HepG2 (cell line): ENCODE data around the gene MAIP1. TPM values are rescaled to one million over a fixed set of nuclear protein-coding genes. Genes with fewer than 3 reads are reported as not detected.

Source experiments
- KLF16 ChIP-seq, 2 experiments: sonication (generic) in 1 of 2; formaldehyde crosslinking in 1 of 2; IDR thresholded peaks; 2 replicates each; pipeline versions ENCODE4 v1.6.1 to v1.8.0; 2016 to 2023; ENCODE audit warnings: missing genetic modification reagents in 2 of 2, missing compliant biosample characterization in 1 of 2
- MAFK ChIP-seq, 2 experiments: IDR thresholded peaks in 1 of 2; conservative IDR thresholded peaks in 1 of 2; 2 replicates each; pipeline ENCODE4 v1.6.1; 2011; ENCODE audit warnings: improper control_type of control experiment in 2 of 2, low read length in 2 of 2
- MZF1 ChIP-seq: sonication (generic); formaldehyde crosslinking; IDR thresholded peaks from 2 replicates; pipeline ENCODE4 v1.8.1; 2023; ENCODE audit warnings: mild to moderate bottlenecking, missing genetic modification reagents, borderline replicate concordance
- NCOA5 ChIP-seq: sonication (generic); formaldehyde crosslinking; IDR thresholded peaks from 2 replicates; pipeline ENCODE4 v1.4.0; 2020; ENCODE audit warnings: missing genetic modification reagents
- RFXAP ChIP-seq: sonication (generic); formaldehyde crosslinking; IDR thresholded peaks from 2 replicates; pipeline ENCODE4 v1.4.0; 2020; ENCODE audit warnings: missing genetic modification reagents, borderline replicate concordance
- SIX4 ChIP-seq: sonication (generic); formaldehyde crosslinking; IDR thresholded peaks from 2 replicates; pipeline ENCODE4 v1.4.0; 2020; ENCODE audit warnings: missing genetic modification reagents
- TBX3 ChIP-seq: fragments of 450-650 bp; IDR thresholded peaks from 2 replicates; pipeline ENCODE4 v1.6.1; 2017; ENCODE audit warnings: antibody characterized with exemption, mild to moderate bottlenecking, inconsistent platforms, borderline replicate concordance
- TP53 ChIP-seq: sonication (generic); formaldehyde crosslinking; conservative IDR thresholded peaks from 2 replicates; pipeline ENCODE4 v1.4.0; 2020; ENCODE audit warnings: missing genetic modification reagents
- TSC22D2 ChIP-seq: sonication (generic); formaldehyde crosslinking; IDR thresholded peaks from 2 replicates; pipeline ENCODE4 v1.5.1; 2020; ENCODE audit warnings: missing genetic modification reagents, mild to moderate bottlenecking, borderline replicate concordance
- ZNF20 ChIP-seq: sonication (generic); formaldehyde crosslinking; IDR thresholded peaks from 2 replicates; pipeline ENCODE4 v1.4.0; 2020; ENCODE audit warnings: mild to moderate bottlenecking, moderate library complexity, missing genetic modification reagents
- ZNF562 ChIP-seq: sonication (generic); formaldehyde crosslinking; IDR thresholded peaks from 2 replicates; pipeline ENCODE4 v1.8.0; 2022; ENCODE audit warnings: missing genetic modification reagents, borderline replicate concordance
- ZNF775 ChIP-seq: sonication (generic); formaldehyde crosslinking; IDR thresholded peaks from 2 replicates; pipeline ENCODE4 v1.4.0; 2020; ENCODE audit warnings: missing genetic modification reagents, mild to moderate bottlenecking, moderate library complexity, borderline replicate concordance
- ZSCAN20 ChIP-seq: sonication (generic); formaldehyde crosslinking; IDR thresholded peaks from 2 replicates; pipeline ENCODE4 v1.4.0; 2020; ENCODE audit warnings: missing genetic modification reagents, mild to moderate bottlenecking, borderline replicate concordance
- polyA plus RNA-seq, 8 experiments: library from polyadenylated mRNA; depleted of rRNA in 3 of 8; stranded (reverse) in 7 of 8; unstranded in 1 of 8; fragments of >200 nt; fragmentation: Illumina TruSeq in 4 of 8; extraction: Trizol in 4 of 8; gene quantifications; 2 replicates each; pipeline versions ENCODE4 v1.2.1 to v1.2.3, GENCODE V29; 2011 to 2016; ENCODE audit warnings: low read depth in 4 of 8, missing spikeins in 1 of 8, mixed read lengths in 1 of 8; ENCODE audit not compliant: insufficient read depth in 1 of 8
- total RNA-seq, 5 experiments: library from RNA; depleted of rRNA; stranded (reverse); fragments of >200 nt; fragmentation: Illumina TruSeq; extraction: Trizol; gene quantifications; 2 replicates each; pipeline ENCODE4 v1.2.3, GENCODE V29; 2016; ENCODE audit warnings: low read depth in 1 of 5
- TF ChIP-seq, protein P1 (sequence below): sonication (generic); formaldehyde crosslinking; IDR thresholded peaks from 2 replicates; pipeline ENCODE4 v1.5.1; 2020; ENCODE audit warnings: mild to moderate bottlenecking, missing genetic modification reagents
- TF ChIP-seq, protein P2 (sequence below): sonication (generic); formaldehyde crosslinking; IDR thresholded peaks from 2 replicates; pipeline ENCODE4 v1.4.0; 2020; ENCODE audit warnings: missing genetic modification reagents, mild to moderate bottlenecking, borderline replicate concordance
- TF ChIP-seq, protein P3 (sequence below): IDR thresholded peaks from 2 replicates; pipeline ENCODE4 v1.6.1; 2016; ENCODE audit warnings: missing genetic modification reagents, missing compliant biosample characterization
- TF ChIP-seq, protein P4 (sequence below): sonication (generic); formaldehyde crosslinking; IDR thresholded peaks from 2 replicates; pipeline ENCODE4 v1.8.0; 2022; ENCODE audit warnings: missing genetic modification reagents, low read depth, mild to moderate bottlenecking, borderline replicate concordance
- TF ChIP-seq, protein P5 (sequence below): IDR thresholded peaks from 2 replicates; pipeline ENCODE4 v1.6.1; 2016
- TF ChIP-seq, protein P6 (sequence below): sonication (generic); formaldehyde crosslinking; IDR thresholded peaks from 2 replicates; pipeline ENCODE4 v1.5.0; 2020; ENCODE audit warnings: missing genetic modification reagents, mild to moderate bottlenecking, borderline replicate concordance

Gene MAIP1
- total and polyA plus RNA-seq, 2 of the 13 experiments (the other 11 are each of a cell fraction or from before 2014, with no cell fraction given) = 22.3 to 72.9 TPM

DNA sequence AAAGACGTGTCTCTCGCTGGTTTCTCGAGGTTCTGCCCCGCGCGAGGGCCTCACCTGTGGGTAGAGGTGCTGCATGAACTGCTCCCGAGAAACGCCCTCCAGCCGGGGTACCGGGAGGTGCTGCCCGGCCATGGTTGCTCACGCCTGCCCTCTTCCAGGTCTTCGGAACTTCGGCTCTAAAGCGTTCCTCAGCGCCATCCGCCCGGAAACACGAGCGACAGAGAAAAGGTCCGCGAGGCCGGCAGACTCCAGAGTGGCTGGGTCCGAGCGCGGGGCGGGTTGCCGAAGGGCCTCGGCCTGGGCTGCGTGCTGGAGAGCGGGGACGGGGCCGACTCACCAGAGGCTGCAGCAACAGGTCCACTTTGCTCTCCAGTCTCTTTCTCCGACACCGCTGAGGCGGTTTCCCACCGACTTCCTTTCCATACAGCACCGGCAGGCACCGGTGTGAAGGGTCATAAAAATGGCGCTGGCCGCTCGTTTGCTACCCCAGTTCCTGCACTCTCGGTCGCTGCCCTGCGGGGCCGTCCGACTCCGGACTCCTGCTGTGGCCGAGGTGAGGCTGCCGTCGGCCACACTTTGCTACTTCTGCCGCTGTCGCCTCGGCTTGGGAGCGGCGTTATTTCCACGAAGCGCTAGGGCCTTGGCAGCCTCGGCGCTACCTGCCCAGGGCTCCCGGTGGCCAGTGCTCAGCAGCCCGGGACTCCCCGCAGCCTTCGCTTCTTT is at the start of gene MAIP1, which contains the start of gene TYW5 (continued):
- TF ChIP-seq, protein P1, sequence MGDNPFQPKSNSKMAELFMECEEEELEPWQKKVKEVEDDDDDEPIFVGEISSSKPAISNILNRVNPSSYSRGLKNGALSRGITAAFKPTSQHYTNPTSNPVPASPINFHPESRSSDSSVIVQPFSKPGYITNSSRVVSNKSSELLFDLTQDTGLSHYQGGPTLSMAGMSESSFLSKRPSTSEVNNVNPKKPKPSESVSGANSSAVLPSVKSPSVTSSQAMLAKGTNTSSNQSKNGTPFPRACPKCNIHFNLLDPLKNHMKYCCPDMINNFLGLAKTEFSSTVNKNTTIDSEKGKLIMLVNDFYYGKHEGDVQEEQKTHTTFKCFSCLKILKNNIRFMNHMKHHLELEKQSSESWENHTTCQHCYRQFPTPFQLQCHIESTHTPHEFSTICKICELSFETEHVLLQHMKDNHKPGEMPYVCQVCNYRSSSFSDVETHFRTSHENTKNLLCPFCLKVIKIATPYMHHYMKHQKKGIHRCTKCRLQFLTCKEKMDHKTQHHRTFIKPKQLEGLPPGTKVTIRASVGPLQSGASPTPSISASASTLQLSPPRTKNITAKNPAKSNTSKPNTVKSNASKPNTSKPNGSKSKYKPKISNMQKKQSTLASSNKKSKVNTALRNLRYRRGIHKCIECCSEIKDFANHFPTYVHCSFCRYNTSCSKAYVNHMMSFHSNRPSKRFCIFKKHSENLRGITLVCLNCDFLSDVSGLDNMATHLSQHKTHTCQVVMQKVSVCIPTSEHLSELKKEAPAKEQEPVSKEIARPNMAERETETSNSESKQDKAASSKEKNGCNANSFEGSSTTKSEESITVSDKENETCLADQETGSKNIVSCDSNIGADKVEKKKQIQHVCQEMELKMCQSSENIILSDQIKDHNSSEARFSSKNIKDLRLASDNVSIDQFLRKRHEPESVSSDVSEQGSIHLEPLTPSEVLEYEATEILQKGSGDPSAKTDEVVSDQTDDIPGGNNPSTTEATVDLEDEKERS (CRISPR knock-in tag) = 0 out of 2 replicates have a peak, but pooled peaks have one; percentile 34
- TF ChIP-seq ZNF20 (CRISPR knock-in tag) (peak; percentile 94), TBX3 (peak; percentile 92), NCOA5 (CRISPR knock-in tag) (no peak), ZNF562 (CRISPR knock-in tag) (no peak), KLF16 (CRISPR knock-in tag; IDR thresholded peaks at IDR 0.05) (peak in 1 of 2 experiments; percentile 94; a peak in 2 of 4 replicates), TSC22D2 (CRISPR knock-in tag) (peak; percentile 96; the same call in 1 of the 2 replicates), RFXAP (CRISPR knock-in tag) (peak; percentile 93), SIX4 (CRISPR knock-in tag) (peak; percentile 72; the same call in 1 of the 2 replicates), ZNF775 (no peak), TP53 (peak; percentile 52; the same call in 1 of the 2 replicates), ZSCAN20 (no peak; the same call in 1 of the 2 replicates), MZF1 (peak; percentile 22), MAFK (conservative IDR thresholded peaks at IDR 0.05 in 1 of 2, IDR thresholded peaks at IDR 0.05 in 1 of 2; ENCODE audit: low read length in 2 of 2) (peak in 1 of 2 experiments; percentile 6; a peak in 1 of 4 replicates)
- TF ChIP-seq, protein P2, sequence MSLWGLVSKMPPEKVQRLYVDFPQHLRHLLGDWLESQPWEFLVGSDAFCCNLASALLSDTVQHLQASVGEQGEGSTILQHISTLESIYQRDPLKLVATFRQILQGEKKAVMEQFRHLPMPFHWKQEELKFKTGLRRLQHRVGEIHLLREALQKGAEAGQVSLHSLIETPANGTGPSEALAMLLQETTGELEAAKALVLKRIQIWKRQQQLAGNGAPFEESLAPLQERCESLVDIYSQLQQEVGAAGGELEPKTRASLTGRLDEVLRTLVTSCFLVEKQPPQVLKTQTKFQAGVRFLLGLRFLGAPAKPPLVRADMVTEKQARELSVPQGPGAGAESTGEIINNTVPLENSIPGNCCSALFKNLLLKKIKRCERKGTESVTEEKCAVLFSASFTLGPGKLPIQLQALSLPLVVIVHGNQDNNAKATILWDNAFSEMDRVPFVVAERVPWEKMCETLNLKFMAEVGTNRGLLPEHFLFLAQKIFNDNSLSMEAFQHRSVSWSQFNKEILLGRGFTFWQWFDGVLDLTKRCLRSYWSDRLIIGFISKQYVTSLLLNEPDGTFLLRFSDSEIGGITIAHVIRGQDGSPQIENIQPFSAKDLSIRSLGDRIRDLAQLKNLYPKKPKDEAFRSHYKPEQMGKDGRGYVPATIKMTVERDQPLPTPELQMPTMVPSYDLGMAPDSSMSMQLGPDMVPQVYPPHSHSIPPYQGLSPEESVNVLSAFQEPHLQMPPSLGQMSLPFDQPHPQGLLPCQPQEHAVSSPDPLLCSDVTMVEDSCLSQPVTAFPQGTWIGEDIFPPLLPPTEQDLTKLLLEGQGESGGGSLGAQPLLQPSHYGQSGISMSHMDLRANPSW (CRISPR knock-in tag) = peak; percentile 96
- TF ChIP-seq, protein P3, sequence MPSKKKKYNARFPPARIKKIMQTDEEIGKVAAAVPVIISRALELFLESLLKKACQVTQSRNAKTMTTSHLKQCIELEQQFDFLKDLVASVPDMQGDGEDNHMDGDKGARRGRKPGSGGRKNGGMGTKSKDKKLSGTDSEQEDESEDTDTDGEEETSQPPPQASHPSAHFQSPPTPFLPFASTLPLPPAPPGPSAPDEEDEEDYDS = peak; percentile 82; the same call in 1 of the 2 replicates
- TF ChIP-seq, protein P4, sequence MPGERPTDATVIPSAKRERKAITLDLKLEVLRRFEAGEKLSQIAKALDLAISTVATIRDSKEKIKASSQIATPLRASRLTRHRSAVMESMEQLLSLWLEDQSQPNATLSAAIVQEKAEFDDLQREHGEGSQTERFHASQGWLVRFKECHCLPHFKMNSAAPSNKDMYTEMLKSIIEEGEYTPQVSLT = no peak; the same call in 1 of the 2 replicates
- TF ChIP-seq, protein P5, sequence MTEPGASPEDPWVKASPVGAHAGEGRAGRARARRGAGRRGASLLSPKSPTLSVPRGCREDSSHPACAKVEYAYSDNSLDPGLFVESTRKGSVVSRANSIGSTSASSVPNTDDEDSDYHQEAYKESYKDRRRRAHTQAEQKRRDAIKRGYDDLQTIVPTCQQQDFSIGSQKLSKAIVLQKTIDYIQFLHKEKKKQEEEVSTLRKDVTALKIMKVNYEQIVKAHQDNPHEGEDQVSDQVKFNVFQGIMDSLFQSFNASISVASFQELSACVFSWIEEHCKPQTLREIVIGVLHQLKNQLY (CRISPR knock-in tag) = no peak; the same call in 1 of the 2 replicates
- TF ChIP-seq, protein P6, sequence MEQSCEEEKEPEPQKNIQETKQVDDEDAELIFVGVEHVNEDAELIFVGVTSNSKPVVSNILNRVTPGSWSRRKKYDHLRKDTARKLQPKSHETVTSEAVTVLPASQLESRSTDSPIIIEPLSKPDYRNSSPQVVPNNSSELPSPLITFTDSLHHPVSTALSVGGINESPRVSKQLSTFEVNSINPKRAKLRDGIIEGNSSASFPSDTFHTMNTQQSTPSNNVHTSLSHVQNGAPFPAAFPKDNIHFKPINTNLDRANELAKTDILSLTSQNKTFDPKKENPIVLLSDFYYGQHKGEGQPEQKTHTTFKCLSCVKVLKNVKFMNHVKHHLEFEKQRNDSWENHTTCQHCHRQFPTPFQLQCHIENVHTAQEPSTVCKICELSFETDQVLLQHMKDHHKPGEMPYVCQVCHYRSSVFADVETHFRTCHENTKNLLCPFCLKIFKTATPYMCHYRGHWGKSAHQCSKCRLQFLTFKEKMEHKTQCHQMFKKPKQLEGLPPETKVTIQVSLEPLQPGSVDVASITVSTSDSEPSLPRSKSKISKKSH (CRISPR knock-in tag) = peak; percentile 66
